CD4-positive, CD25-positive, alpha-beta regulatory T cell (primary cell): ENCODE results near the gene AUTS2. TPM values are rescaled to one million over a fixed set of nuclear protein-coding genes. Genes with fewer than 3 reads are reported as not detected.

ENCODE experiments used
- ATAC-seq, 2 donors: fragments of 150-1000 bp; cut with Tn5 transposase; one replicate each; pipeline ENCODE4 v1.10.0; 2021; ENCODE audit warnings: low read depth in 2 of 2, moderate number of reproducible peaks in 2 of 2, moderate library complexity in 1 of 2
- DNase-seq, 3 donors: peaks; one replicate each; pipeline versions ENCODE4 v3.0.0 to v3.0.0-alpha.2; 2012 to 2022; ENCODE audit warnings: mixed read lengths in 1 of 3
- H3K27ac ChIP-seq: one replicate; pipeline ENCODE4 v1.7.0; 2013; ENCODE audit warnings: mild to moderate bottlenecking, low read length; ENCODE audit not compliant: insufficient read depth, poor library complexity, severe bottlenecking
- H3K27me3 ChIP-seq: one replicate; pipeline ENCODE4 v1.7.0; 2013; ENCODE audit warnings: low read length; ENCODE audit not compliant: control insufficient read depth, insufficient read depth
- H3K36me3 ChIP-seq: one replicate; pipeline ENCODE4 v1.7.0; 2013; ENCODE audit warnings: mild to moderate bottlenecking, low read length, moderate library complexity; ENCODE audit not compliant: control insufficient read depth, insufficient read depth
- H3K4me1 ChIP-seq: 2 replicates; pipeline ENCODE4 v1.7.0; 2013; ENCODE audit warnings: mild to moderate bottlenecking, low read length; ENCODE audit not compliant: insufficient read depth, control insufficient read depth, poor library complexity, severe bottlenecking
- H3K4me3 ChIP-seq: one replicate; pipeline ENCODE4 v1.7.0; 2013; ENCODE audit warnings: low read depth, mild to moderate bottlenecking, low read length, moderate library complexity
- H3K9me3 ChIP-seq, 2 experiments: 1 replicate in 1 of 2; 2 replicates in 1 of 2; pipeline ENCODE4 v1.7.0; 2013; ENCODE audit warnings: low read length in 2 of 2, mild to moderate bottlenecking in 1 of 2, moderate library complexity in 1 of 2; ENCODE audit not compliant: control insufficient read depth in 2 of 2
- H3K27ac Mint-ChIP-seq, 3 donors: one replicate each; pipeline ENCODE4 v1.8.0; 2020 to 2022; ENCODE audit warnings: mild to moderate bottlenecking in 3 of 3, mixed read lengths in 3 of 3, moderate library complexity in 2 of 3
- H3K27me3 Mint-ChIP-seq: one replicate; pipeline ENCODE4 v1.8.0; 2022; ENCODE audit warnings: mild to moderate bottlenecking, mixed read lengths
- H3K36me3 Mint-ChIP-seq: one replicate; pipeline ENCODE4 v1.8.0; 2020; ENCODE audit warnings: mixed read lengths
- H3K4me1 Mint-ChIP-seq, 4 donors: one replicate each; pipeline ENCODE4 v1.8.0; 2020 to 2022; ENCODE audit warnings: mixed read lengths in 4 of 4, mild to moderate bottlenecking in 1 of 4
- H3K4me3 Mint-ChIP-seq, 4 donors: one replicate each; pipeline ENCODE4 v1.8.0; 2020 to 2022; ENCODE audit warnings: mild to moderate bottlenecking in 4 of 4, mixed read lengths in 4 of 4, moderate library complexity in 3 of 4
- H3K9me3 Mint-ChIP-seq, 7 donors: one replicate each; pipeline ENCODE4 v1.8.0; 2020 to 2022; ENCODE audit warnings: mixed read lengths in 7 of 7, mild to moderate bottlenecking in 3 of 7, moderate library complexity in 2 of 7
- polyA plus RNA-seq, 4 donors: library from polyadenylated mRNA; unstranded; fragments of 300-500 nt; fragmentation: Illumina TruSeq; gene quantifications; one replicate each; pipeline ENCODE4 v1.2.3, GENCODE V29; 2021
- total RNA-seq: library from RNA; stranded (reverse); gene quantifications from one replicate; pipeline ENCODE4 v1.2.3, GENCODE V29; 2022

Gene AUTS2
- total and polyA plus RNA-seq, 5 donors from 2014 or later: 0.47 to 32.4 (median 0.74) TPM

DNA sequence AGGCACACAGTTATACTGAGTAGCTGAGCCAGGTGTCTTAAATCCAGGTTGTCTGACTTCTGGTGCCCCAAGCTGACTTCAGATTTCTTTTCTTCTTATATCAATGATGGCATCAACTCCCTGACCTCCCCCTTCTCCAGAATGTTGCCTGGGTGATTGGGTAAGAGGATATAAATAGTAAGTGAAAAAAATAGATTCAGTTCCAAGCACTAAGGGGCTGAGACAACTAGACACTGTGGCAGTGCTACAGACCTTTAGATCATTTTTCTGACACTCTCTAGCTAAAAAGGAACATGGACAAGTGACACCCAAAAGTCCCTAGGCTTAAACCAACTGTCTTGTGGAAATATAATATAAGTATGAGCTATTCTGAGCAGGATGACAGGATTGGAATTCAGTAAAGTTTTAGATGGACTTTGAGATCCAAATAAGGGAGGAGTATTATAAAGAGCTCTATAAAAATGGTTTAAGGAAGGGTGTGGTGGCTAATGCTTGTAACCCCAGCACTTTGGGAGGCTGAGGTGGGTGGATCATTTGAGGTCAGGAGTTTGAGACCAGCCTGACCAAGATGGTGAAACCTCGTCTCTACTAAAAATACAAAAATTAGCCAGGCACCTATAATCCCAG lies 944.6 kb downstream of the AUTS2 start:
- ATAC-seq (no peak), DNase-seq (no peak)
- peaks cover 4% of the 10 kb centered on the region for H3K27me3 Mint-ChIP-seq
- H3K4me3 Mint-ChIP-seq: no peak overlapping the region
- no peaks in the 10 kb centered on the region for H3K4me1 Mint-ChIP-seq
- no peak overlapping the region for H3K27ac Mint-ChIP-seq
- peaks cover 0 to 10% (median 3%) of the 10 kb centered on the region in 7 donors for H3K9me3 Mint-ChIP-seq
- H3K9me3 ChIP-seq: no peaks in the 10 kb centered on the region
- H3K4me1 ChIP-seq: no peaks in the 10 kb centered on the region
- no peaks in the 10 kb centered on the region for H3K27me3 ChIP-seq
- H3K27ac ChIP-seq: no peak overlapping the region
- H3K4me3 ChIP-seq: no peak overlapping the region
- no peaks in the 10 kb centered on the region for H3K36me3 Mint-ChIP-seq
- no peaks in the 10 kb centered on the region for H3K36me3 ChIP-seq

DNA sequence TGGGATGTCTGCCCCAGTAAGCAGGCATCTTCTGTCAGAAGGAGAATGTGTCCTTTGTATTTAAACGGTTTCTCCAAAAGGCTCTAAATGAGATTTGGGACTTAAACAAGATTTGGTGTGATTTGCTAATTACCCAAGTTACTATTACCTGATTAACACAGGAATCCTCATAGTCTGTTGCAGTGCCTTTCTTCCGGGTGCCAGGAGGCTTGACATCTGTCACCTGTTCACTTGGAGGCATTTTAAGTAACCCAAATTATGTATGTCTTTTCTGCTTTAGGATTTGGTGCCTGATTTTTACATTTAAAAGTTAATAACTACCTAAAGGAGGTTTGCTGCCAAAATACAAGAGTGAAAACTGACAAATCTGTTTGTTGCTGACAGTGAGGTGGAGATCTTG lies 945.7 kb downstream of the AUTS2 start:
- H3K27ac Mint-ChIP-seq: no peak overlapping the region
- H3K9me3 Mint-ChIP-seq: peaks cover 0 to 11% (median 3%) of the 10 kb centered on the region in 7 donors
- H3K4me1 ChIP-seq: no peaks in the 10 kb centered on the region
- H3K36me3 ChIP-seq: no peaks in the 10 kb centered on the region
- ATAC-seq (no peak), DNase-seq (no peak)
- no peaks in the 10 kb centered on the region for H3K4me1 Mint-ChIP-seq
- H3K4me3 Mint-ChIP-seq: no peak overlapping the region
- H3K27me3 Mint-ChIP-seq: no peaks in the 10 kb centered on the region
- H3K27ac ChIP-seq: no peak overlapping the region
- no peak overlapping the region for H3K4me3 ChIP-seq
- H3K36me3 Mint-ChIP-seq: no peaks in the 10 kb centered on the region
- no peaks in the 10 kb centered on the region for H3K9me3 ChIP-seq
- H3K27me3 ChIP-seq: no peaks in the 10 kb centered on the region

DNA sequence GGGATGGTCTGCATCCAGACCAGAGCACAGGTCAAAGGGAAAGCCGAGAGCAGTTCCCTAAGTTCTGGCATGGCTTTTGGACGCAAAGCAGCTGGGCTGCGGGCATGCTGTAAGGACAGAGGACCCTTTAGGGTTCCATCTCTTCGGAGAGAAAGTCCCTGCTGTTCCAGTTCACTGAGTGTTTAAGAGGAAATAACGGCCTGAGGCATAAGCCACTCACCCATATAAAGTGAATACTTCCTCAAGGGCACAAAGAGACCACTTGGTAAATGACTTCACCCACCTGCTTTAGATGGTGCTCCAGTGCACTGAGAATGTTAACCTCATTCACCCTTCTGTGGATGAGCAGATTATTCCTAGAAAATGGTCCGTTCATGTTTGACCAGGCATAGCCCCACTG lies 946.9 kb downstream of the AUTS2 start:
- H3K4me1 ChIP-seq: no peaks in the 10 kb centered on the region
- no peaks in the 10 kb centered on the region for H3K36me3 Mint-ChIP-seq
- ATAC-seq: no peak
- H3K27ac ChIP-seq: no peak overlapping the region
- H3K27me3 Mint-ChIP-seq: no peaks in the 10 kb centered on the region
- H3K27ac Mint-ChIP-seq: no peak overlapping the region
- no peaks in the 10 kb centered on the region for H3K9me3 ChIP-seq
- H3K9me3 Mint-ChIP-seq: peaks cover 0 to 11% (median 3%) of the 10 kb centered on the region in 7 donors
- no peak overlapping the region for H3K4me3 ChIP-seq
- DNase-seq: no peak
- no peak overlapping the region for H3K4me3 Mint-ChIP-seq
- H3K4me1 Mint-ChIP-seq: no peaks in the 10 kb centered on the region
- no peaks in the 10 kb centered on the region for H3K27me3 ChIP-seq
- H3K36me3 ChIP-seq: no peaks in the 10 kb centered on the region

DNA sequence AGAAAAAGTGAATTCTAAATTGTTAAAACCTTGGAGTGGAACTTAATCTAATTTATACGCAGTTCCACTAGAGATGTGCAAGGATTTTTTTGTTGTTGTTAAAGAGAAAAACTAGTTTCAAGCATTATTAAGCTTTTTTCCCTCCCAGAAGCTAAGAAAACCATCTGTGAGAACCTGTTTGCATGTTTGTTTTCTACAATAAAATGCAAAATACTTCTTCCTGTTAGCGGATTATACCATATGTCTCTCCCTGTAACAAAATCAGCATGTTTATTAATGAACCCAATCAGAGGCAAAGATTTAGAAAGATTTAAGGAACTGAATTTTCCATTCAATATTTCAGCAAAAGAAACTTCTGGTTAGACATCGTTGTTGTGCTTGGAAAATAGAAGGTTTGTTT lies 953.9 kb downstream of the AUTS2 start:
- no peak for DNase-seq
- H3K4me1 ChIP-seq: no peaks in the 10 kb centered on the region
- no peaks in the 10 kb centered on the region for H3K36me3 ChIP-seq
- no peaks in the 10 kb centered on the region for H3K9me3 ChIP-seq
- H3K27ac ChIP-seq: no peak overlapping the region
- H3K27ac Mint-ChIP-seq: peak overlapping the region in 1 of 3 donors; percentile 15
- H3K36me3 Mint-ChIP-seq: no peaks in the 10 kb centered on the region
- H3K4me1 Mint-ChIP-seq: no peaks in the 10 kb centered on the region
- H3K27me3 ChIP-seq: no peaks in the 10 kb centered on the region
- ATAC-seq: no peak
- H3K27me3 Mint-ChIP-seq: no peaks in the 10 kb centered on the region
- H3K9me3 Mint-ChIP-seq: peaks cover 0 to 13% (median 4%) of the 10 kb centered on the region in 7 donors
- no peak overlapping the region for H3K4me3 ChIP-seq
- H3K4me3 Mint-ChIP-seq: no peak overlapping the region

DNA sequence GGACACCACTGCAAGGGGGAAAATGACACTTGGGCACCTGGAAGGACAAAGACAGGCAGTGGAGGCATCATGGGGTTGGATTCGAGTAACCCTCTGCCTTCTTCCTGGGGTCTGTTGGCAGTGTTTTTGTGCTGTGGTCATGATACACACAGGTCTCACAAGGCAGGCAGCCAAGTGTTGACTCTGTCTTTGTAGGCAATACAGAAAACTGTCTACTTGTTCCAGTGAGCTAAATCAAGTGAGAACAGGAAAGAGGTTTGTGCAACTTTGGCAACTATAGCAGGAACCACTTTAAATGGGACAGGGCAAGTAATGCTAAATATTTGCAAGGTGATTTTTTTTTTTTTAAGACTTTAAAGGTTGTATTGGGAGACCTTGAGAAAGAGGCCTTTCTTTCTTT lies 955.1 kb downstream of the AUTS2 start:
- Histone ChIP-seq H3K4me1 (no peaks in the 10 kb centered on the region), H3K9me3 (no peaks in the 10 kb centered on the region), H3K4me3 (no peak overlapping the region), H3K36me3 (no peaks in the 10 kb centered on the region), H3K27ac (no peak overlapping the region), H3K27me3 (no peaks in the 10 kb centered on the region)
- ATAC-seq: no peak
- H3K4me3 Mint-ChIP-seq: no peak overlapping the region
- no peaks in the 10 kb centered on the region for H3K4me1 Mint-ChIP-seq
- H3K27me3 Mint-ChIP-seq: no peaks in the 10 kb centered on the region
- no peaks in the 10 kb centered on the region for H3K36me3 Mint-ChIP-seq
- H3K27ac Mint-ChIP-seq: no peak overlapping the region
- peaks cover 0 to 11% (median 4%) of the 10 kb centered on the region in 7 donors for H3K9me3 Mint-ChIP-seq
- no peak for DNase-seq

DNA sequence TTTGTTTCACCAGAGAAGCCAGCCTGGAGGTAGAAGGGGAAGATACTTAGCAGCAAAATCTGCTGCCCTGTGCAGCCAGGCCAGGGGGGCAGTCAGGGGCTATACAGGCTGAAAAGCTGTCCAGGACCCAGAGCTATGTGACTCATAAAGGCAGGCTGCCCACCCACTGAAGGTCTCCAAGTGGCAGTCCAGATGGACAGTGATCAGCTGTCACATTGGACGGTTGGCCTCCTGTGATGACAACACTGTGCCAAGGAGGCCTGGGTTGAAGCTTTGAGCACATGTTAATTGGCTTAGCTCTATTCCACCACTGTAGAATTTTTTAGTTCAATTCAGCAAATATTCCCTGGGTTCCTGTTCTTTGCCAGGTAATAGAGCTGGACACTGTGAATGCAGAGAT lies 956.4 kb downstream of the AUTS2 start:
- no peaks in the 10 kb centered on the region for H3K27me3 ChIP-seq
- no peak overlapping the region for H3K4me3 ChIP-seq
- DNase-seq: no peak
- H3K4me3 Mint-ChIP-seq: no peak overlapping the region
- H3K36me3 ChIP-seq: no peaks in the 10 kb centered on the region
- no peaks in the 10 kb centered on the region for H3K4me1 ChIP-seq
- H3K9me3 ChIP-seq: no peaks in the 10 kb centered on the region
- no peak for ATAC-seq
- no peak overlapping the region for H3K27ac ChIP-seq
- H3K4me1 Mint-ChIP-seq: no peaks in the 10 kb centered on the region
- no peaks in the 10 kb centered on the region for H3K27me3 Mint-ChIP-seq
- no peak overlapping the region for H3K27ac Mint-ChIP-seq
- no peaks in the 10 kb centered on the region for H3K36me3 Mint-ChIP-seq
- peaks cover 0 to 11% (median 7%) of the 10 kb centered on the region in 7 donors for H3K9me3 Mint-ChIP-seq

DNA sequence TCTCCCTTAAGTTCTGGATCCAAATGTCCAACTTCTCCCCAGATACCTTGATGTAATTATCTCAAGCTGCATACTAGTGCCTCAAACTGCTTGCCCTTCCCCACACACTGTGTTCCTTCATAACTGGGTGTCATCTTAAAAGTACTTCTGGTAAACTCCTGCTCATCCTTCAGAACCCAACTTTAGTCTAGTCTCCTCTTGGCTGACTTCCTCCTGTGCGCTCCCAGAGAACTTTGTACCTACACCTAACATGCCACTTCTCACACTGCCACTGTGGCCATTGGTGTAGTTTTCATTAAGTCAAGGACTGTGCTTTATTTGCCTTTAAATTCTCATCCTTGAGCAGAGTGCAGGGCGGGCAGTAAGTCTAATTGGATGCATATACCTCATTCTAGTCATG lies 958.5 kb downstream of the AUTS2 start:
- H3K9me3 Mint-ChIP-seq: peaks cover 0 to 15% (median 10%) of the 10 kb centered on the region in 7 donors
- no peak overlapping the region for H3K27ac ChIP-seq

DNA sequence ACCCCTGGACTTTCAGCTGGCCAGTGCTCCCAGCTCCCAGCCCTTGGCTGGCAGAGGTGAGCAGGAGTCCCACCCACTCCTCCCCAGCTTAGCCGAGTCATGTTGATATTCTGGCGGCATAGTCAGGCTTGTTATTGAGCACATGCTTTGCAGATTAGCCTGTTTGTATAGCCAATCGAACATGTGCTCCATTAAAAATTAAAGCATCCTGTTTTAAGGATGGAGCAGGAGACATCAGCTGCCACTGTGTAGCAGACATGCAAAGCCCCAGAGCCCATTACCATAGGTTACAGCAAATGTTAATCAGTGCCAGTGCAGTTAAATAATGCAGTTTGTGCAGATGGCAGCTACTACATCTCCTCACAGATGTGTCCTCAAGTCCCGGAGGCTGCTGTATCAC lies 959.1 kb downstream of the AUTS2 start:
- peaks cover 0 to 15% (median 9%) of the 10 kb centered on the region in 7 donors for H3K9me3 Mint-ChIP-seq
- Histone ChIP-seq H3K4me1 (no peaks in the 10 kb centered on the region), H3K9me3 (no peaks in the 10 kb centered on the region), H3K36me3 (no peaks in the 10 kb centered on the region), H3K27ac (no peak overlapping the region), H3K4me3 (no peak overlapping the region), H3K27me3 (no peaks in the 10 kb centered on the region)
- H3K4me3 Mint-ChIP-seq: no peak overlapping the region
- no peak overlapping the region for H3K27ac Mint-ChIP-seq
- no peaks in the 10 kb centered on the region for H3K27me3 Mint-ChIP-seq
- no peaks in the 10 kb centered on the region for H3K36me3 Mint-ChIP-seq
- ATAC-seq (no peak), DNase-seq (no peak)
- no peaks in the 10 kb centered on the region for H3K4me1 Mint-ChIP-seq

More for the DNA sequence above, 958.5 kb downstream of the AUTS2 start:
- DNase-seq (no peak), ATAC-seq (no peak)
- Histone ChIP-seq H3K36me3 (no peaks in the 10 kb centered on the region), H3K27me3 (no peaks in the 10 kb centered on the region), H3K9me3 (no peaks in the 10 kb centered on the region), H3K4me1 (no peaks in the 10 kb centered on the region), H3K4me3 (no peak overlapping the region)
- H3K27me3 Mint-ChIP-seq: no peaks in the 10 kb centered on the region
- no peaks in the 10 kb centered on the region for H3K36me3 Mint-ChIP-seq
- no peaks in the 10 kb centered on the region for H3K4me1 Mint-ChIP-seq
- H3K27ac Mint-ChIP-seq: no peak overlapping the region
- H3K4me3 Mint-ChIP-seq: no peak overlapping the region
